Measurements from ENCODE around the gene PHF2. TPM values are rescaled to one million over a fixed set of nuclear protein-coding genes. Genes with fewer than 3 reads are reported as not detected.

Gene PHF2
- total RNA-seq, 1 donor from 2014 or later: 27.7 TPM

- Histone ChIP-seq H3K9me3 (no peaks in the 10 kb centered on the region), H3K4me3 (no peak overlapping the region), H3K4me1 (no peaks in the 10 kb centered on the region), H3K27me3 (no peaks in the 10 kb centered on the region), H3K27ac (no peak overlapping the region), H3K36me3 (peaks cover 0 to 60% of the 10 kb centered on the region in 2 donors)
- TF ChIP-seq POLR2A (IDR thresholded peaks at IDR 0.05) (no peak), POLR2AphosphoS5 (IDR thresholded peaks at IDR 0.05; ENCODE audit: insufficient read depth in 1 of 2, low read depth in 1 of 2) (no peak)
- TF ChIP-seq, protein P1, sequence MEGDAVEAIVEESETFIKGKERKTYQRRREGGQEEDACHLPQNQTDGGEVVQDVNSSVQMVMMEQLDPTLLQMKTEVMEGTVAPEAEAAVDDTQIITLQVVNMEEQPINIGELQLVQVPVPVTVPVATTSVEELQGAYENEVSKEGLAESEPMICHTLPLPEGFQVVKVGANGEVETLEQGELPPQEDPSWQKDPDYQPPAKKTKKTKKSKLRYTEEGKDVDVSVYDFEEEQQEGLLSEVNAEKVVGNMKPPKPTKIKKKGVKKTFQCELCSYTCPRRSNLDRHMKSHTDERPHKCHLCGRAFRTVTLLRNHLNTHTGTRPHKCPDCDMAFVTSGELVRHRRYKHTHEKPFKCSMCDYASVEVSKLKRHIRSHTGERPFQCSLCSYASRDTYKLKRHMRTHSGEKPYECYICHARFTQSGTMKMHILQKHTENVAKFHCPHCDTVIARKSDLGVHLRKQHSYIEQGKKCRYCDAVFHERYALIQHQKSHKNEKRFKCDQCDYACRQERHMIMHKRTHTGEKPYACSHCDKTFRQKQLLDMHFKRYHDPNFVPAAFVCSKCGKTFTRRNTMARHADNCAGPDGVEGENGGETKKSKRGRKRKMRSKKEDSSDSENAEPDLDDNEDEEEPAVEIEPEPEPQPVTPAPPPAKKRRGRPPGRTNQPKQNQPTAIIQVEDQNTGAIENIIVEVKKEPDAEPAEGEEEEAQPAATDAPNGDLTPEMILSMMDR (IDR thresholded peaks at IDR 0.05): no peak
- intact Hi-C loops (cut with DNase I): no loop called here
- DNase-seq (ENCODE audit: extremely low spot score in 2 of 2): no peak
Measured at GRCh38 chr9:93656426-93657239, 80.2 kb downstream of the PHF2 start.

DNA sequence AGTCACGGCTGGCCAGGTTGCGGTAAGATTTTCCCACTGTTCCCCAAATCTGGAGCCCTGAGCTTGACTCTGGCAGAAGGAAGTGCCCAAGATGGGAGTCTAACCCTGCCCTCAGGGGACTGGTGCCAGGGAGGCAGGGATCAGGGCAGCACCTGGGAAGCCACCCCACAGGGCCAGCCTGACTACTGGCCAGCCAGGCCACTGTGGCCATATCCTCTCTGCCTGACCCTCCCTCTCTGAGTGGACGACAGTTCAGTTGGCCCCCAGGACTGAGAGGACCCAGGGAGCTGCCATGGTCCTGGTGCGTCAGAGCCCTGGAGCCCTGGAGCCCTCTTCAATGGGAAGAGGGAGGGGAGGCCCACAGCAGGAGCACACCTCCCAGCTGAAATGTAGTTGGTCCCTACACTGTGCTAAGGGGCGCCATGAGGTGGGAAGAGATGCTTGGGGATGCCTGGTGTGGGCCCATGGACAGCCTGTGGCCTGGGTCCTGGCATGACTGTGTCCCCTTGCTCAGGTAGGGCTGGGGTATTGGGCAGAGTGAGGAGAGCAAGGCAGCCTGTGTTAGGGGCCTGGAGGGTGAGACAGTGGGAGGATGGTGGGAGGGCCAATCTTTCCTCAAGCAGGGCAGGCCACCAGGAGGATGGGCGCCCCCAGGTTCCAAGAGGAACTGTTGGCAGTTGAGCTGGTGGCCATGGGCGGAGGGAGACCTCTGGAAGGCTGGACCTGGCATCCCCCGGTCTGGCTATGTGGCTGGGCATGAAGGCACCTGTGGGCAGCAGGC, 81.1 kb downstream of the PHF2 start:
- H3K36me3 ChIP-seq: peaks cover 0 to 61% of the 10 kb centered on the region in 2 donors
- intact Hi-C loops (cut with DNase I): no loop called here
- no peaks in the 10 kb centered on the region for H3K4me1 ChIP-seq
- TF ChIP-seq POLR2AphosphoS5 (IDR thresholded peaks at IDR 0.05; ENCODE audit: insufficient read depth in 1 of 2, low read depth in 1 of 2) (no peak), POLR2A (IDR thresholded peaks at IDR 0.05) (no peak)
- TF ChIP-seq, protein P1 (IDR thresholded peaks at IDR 0.05): no peak
- H3K4me3 ChIP-seq: no peak overlapping the region
- DNase-seq (ENCODE audit: extremely low spot score in 2 of 2): no peak
- no peaks in the 10 kb centered on the region for H3K9me3 ChIP-seq
- no peak overlapping the region for H3K27ac ChIP-seq
- no peaks in the 10 kb centered on the region for H3K27me3 ChIP-seq

DNA sequence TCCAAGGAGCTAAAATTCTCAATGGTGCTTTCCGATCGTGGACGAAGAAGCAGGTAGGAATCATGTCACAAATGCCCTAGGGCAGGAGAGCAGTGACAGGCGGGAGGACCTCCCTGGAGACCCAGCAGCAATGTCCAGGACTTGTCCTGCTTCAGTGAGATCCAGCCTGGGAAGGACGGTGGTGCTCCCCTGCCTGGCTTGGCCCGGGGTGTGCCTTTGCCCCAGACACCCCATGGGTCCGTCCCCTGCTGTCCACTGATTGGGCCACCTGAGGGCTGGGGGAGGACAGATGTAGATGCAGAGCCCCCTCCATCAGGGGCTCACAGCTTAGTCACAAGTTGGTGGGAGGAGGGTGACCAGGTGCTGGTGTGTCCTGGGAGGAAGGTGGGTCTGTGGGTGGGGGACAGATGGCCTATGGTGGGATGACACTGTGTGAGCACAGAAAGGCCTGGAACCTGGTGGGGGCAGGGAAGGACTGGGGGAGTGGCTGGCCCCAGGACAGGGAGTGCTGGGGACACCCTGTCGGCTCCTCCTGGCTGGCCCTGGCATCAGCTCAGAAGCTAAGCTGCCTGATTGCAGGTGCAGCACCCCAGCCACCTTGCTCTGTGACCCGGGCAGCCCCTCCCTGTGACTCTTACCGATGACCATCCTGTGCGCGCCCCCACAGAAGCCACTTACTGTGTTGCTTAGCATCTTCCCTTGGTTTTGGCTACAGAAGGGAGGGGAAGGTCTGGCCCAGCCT, 82.0 kb downstream of the PHF2 start:
- intact Hi-C loops (cut with DNase I): no loop called here
- Histone ChIP-seq H3K9me3 (no peaks in the 10 kb centered on the region), H3K4me3 (no peak overlapping the region), H3K27ac (no peak overlapping the region), H3K27me3 (no peaks in the 10 kb centered on the region), H3K36me3 (peaks cover 0 to 65% of the 10 kb centered on the region in 2 donors), H3K4me1 (no peaks in the 10 kb centered on the region)
- DNase-seq (ENCODE audit: extremely low spot score in 2 of 2): no peak
- no peak for TF ChIP-seq POLR2A (IDR thresholded peaks at IDR 0.05)
- no peak for TF ChIP-seq POLR2AphosphoS5 (IDR thresholded peaks at IDR 0.05; ENCODE audit: insufficient read depth in 1 of 2, low read depth in 1 of 2)
- TF ChIP-seq, protein P1 (IDR thresholded peaks at IDR 0.05): no peak

GRCh38 chr9:93659044-93659836, 82.9 kb downstream of the PHF2 start:
- TF ChIP-seq POLR2AphosphoS5 (IDR thresholded peaks at IDR 0.05; ENCODE audit: insufficient read depth in 1 of 2, low read depth in 1 of 2) (no peak), POLR2A (IDR thresholded peaks at IDR 0.05) (no peak)
- TF ChIP-seq, protein P1 (IDR thresholded peaks at IDR 0.05): no peak
- Histone ChIP-seq H3K4me3 (no peak overlapping the region), H3K27ac (no peak overlapping the region), H3K27me3 (no peaks in the 10 kb centered on the region), H3K4me1 (no peaks in the 10 kb centered on the region), H3K9me3 (no peaks in the 10 kb centered on the region), H3K36me3 (peaks cover 0 to 66% of the 10 kb centered on the region in 2 donors)
- intact Hi-C loops (cut with DNase I): no loop called here
- DNase-seq (ENCODE audit: extremely low spot score in 2 of 2): no peak

Data from vagina (tissue), 2 donors.